H1 (cell line): ENCODE results near the gene PRXL2A. TPM values are rescaled to one million over a fixed set of nuclear protein-coding genes. Genes with fewer than 3 reads are reported as not detected.

Experiments
- CTCF ChIA-PET: fragments of 300-600 bp; sonication (Branson Sonifier 250); formaldehyde crosslinking; loops from one replicate; lab custom pipeline; 2021; ENCODE audit not compliant: partially characterized antibody; lab: Charles Lee
- POLR2A ChIA-PET: fragments of 300-600 bp; sonication (Branson Sonifier 250); formaldehyde crosslinking; loops from one replicate; lab custom pipeline; 2021; ENCODE audit warnings: inconsistent platforms; ENCODE audit not compliant: partially characterized antibody; lab: Charles Lee
- DNase-seq, 2 experiments: peaks; one replicate each; pipeline versions ENCODE4 v3.0.0 to v3.0.0-alpha.2; 2010 to 2022; ENCODE audit warnings: low spot score in 2 of 2, low read depth in 1 of 2, mixed read lengths in 1 of 2
- FAIRE-seq: peaks from 2 replicates; lab custom pipeline; 2011; peaks lifted over from hg19 to GRCh38; lab: Jason Lieb, UNC
- H2AFZ ChIP-seq: 2 replicates; pipeline ENCODE4 v1.8.1; 2012; ENCODE audit warnings: low read length, inconsistent platforms
- H2AK5ac ChIP-seq: 2 replicates; pipeline ENCODE4 v1.6.1; 2013; ENCODE audit warnings: low read depth, low read length
- H2BK120ac ChIP-seq: replicated peaks from 2 replicates; pipeline ENCODE3; 2013; ENCODE audit warnings: low read depth, low read length, inconsistent platforms
- H2BK12ac ChIP-seq: 2 replicates; pipeline ENCODE4 v1.6.1; 2013; ENCODE audit warnings: low read depth, low read length
- H2BK15ac ChIP-seq: 2 replicates; pipeline ENCODE4 v1.6.1; 2013; ENCODE audit warnings: low read length
- H2BK20ac ChIP-seq: 2 replicates; pipeline ENCODE4 v1.6.1; 2013; ENCODE audit warnings: low read length
- H2BK5ac ChIP-seq: 2 replicates; pipeline ENCODE4 v1.6.1; 2013; ENCODE audit warnings: low read depth, low read length
- H3K14ac ChIP-seq: 2 replicates; pipeline ENCODE4 v1.6.1; 2013; ENCODE audit warnings: inconsistent platforms; ENCODE audit not compliant: insufficient read length
- H3K18ac ChIP-seq: 2 replicates; pipeline ENCODE4 v1.6.1; 2013; ENCODE audit warnings: low read length; ENCODE audit errors: extremely low read depth
- H3K23ac ChIP-seq: 2 replicates; pipeline ENCODE4 v1.6.1; 2013; ENCODE audit warnings: inconsistent platforms; ENCODE audit not compliant: insufficient read length
- H3K23me2 ChIP-seq: 2 replicates; pipeline ENCODE4 v1.6.1; 2013; ENCODE audit warnings: low read depth, low read length
- H3K27ac ChIP-seq: 2 replicates; pipeline ENCODE4 v1.6.1; 2011; ENCODE audit warnings: low read depth, low read length, inconsistent platforms
- H3K27me3 ChIP-seq, 4 experiments: replicated peaks in 1 of 4; 1 replicate in 1 of 4; 2 replicates in 3 of 4; pipeline versions ENCODE4 v1.6.1 to v1.8.1; 2011 to 2013; ENCODE audit warnings: low read length in 3 of 4, mild to moderate bottlenecking in 3 of 4, inconsistent platforms in 2 of 4, mixed read lengths in 2 of 4, moderate library complexity in 1 of 4; ENCODE audit not compliant: control insufficient read depth in 3 of 4, insufficient read depth in 3 of 4; ENCODE audit errors: extremely low read depth in 1 of 4
- H3K36me3 ChIP-seq, 4 experiments: 2 replicates each; pipeline versions ENCODE4 v1.6.1 to v1.8.1; 2011 to 2013; ENCODE audit warnings: mild to moderate bottlenecking in 4 of 4, low read length in 3 of 4, moderate library complexity in 2 of 4, control low read depth in 1 of 4, inconsistent platforms in 1 of 4; ENCODE audit not compliant: insufficient read depth in 4 of 4, control insufficient read depth in 2 of 4
- H3K4ac ChIP-seq: replicated peaks from 2 replicates; pipeline ENCODE3; 2013; ENCODE audit warnings: low read length, low read depth, mixed read lengths, inconsistent platforms; ENCODE audit not compliant: insufficient read length
- H3K4me1 ChIP-seq, 4 experiments: replicated peaks in 1 of 4; 1 replicate in 1 of 4; 2 replicates in 3 of 4; pipeline versions ENCODE4 v1.6.1 to v1.8.1; 2011 to 2013; ENCODE audit warnings: low read length in 3 of 4, inconsistent platforms in 2 of 4, mixed read lengths in 1 of 4; ENCODE audit not compliant: insufficient read depth in 4 of 4, control insufficient read depth in 3 of 4
- H3K4me2 ChIP-seq, 2 experiments: 2 replicates each; pipeline versions ENCODE4 v1.6.1 to v1.8.1; 2011 to 2013; ENCODE audit warnings: low read depth in 2 of 2, low read length in 2 of 2, control low read depth in 1 of 2, inconsistent platforms in 1 of 2, mild to moderate bottlenecking in 1 of 2; ENCODE audit not compliant: insufficient read depth in 1 of 2
- H3K4me3 ChIP-seq, 4 experiments: fragments of 200-600, 300-600 bp in 1 of 4; sonication (generic), shearing (Covaris generic), sonication (Bioruptor Twin) in 1 of 4; 2 replicates each; pipeline versions ENCODE4 v1.5.1 to v1.8.1; 2011 to 2016; ENCODE audit warnings: low read length in 4 of 4, low read depth in 3 of 4, control low read depth in 2 of 4, inconsistent platforms in 2 of 4, mild to moderate bottlenecking in 2 of 4, mixed read lengths in 1 of 4, moderate library complexity in 1 of 4; ENCODE audit not compliant: insufficient read depth in 2 of 4; ENCODE audit errors: extremely low read depth in 1 of 4
- H3K56ac ChIP-seq: replicated peaks from 2 replicates; pipeline ENCODE3; 2013; ENCODE audit warnings: low read depth, mild to moderate bottlenecking, mixed read lengths, low read length, inconsistent platforms; ENCODE audit not compliant: insufficient read length
- H3K79me1 ChIP-seq: 2 replicates; pipeline ENCODE4 v1.6.1; 2013; ENCODE audit warnings: low read depth, low read length, control low read depth
- H3K79me2 ChIP-seq, 2 experiments: 2 replicates each; pipeline versions ENCODE4 v1.6.1 to v1.8.1; 2012 to 2013; ENCODE audit warnings: low read length in 2 of 2, mild to moderate bottlenecking in 2 of 2, inconsistent platforms in 1 of 2; ENCODE audit not compliant: insufficient read depth in 2 of 2, control insufficient read depth in 1 of 2
- H3K9ac ChIP-seq, 4 experiments: replicated peaks in 1 of 4; 1 replicate in 1 of 4; 2 replicates in 3 of 4; pipeline versions ENCODE4 v1.6.1 to v1.8.1; 2011 to 2013; ENCODE audit warnings: low read depth in 3 of 4, low read length in 3 of 4, control low read depth in 2 of 4, mild to moderate bottlenecking in 2 of 4, moderate library complexity in 2 of 4, inconsistent platforms in 1 of 4; ENCODE audit errors: extremely low read depth in 1 of 4
- H3K9me3 ChIP-seq, 2 experiments: 2 replicates each; pipeline versions ENCODE4 v1.6.1 to v1.8.1; 2012 to 2013; ENCODE audit warnings: mild to moderate bottlenecking in 2 of 2, moderate library complexity in 2 of 2, control low read depth in 1 of 2, inconsistent platforms in 1 of 2, low read depth in 1 of 2, low read length in 1 of 2, mixed read lengths in 1 of 2; ENCODE audit not compliant: insufficient read depth in 2 of 2
- H4K20me1 ChIP-seq, 2 experiments: replicated peaks in 1 of 2; 2 replicates each; pipeline versions ENCODE3 to v1.8.1; 2011 to 2013; ENCODE audit warnings: inconsistent platforms in 2 of 2, low read length in 2 of 2, mild to moderate bottlenecking in 1 of 2; ENCODE audit not compliant: insufficient read depth in 2 of 2, control insufficient read depth in 1 of 2
- H4K5ac ChIP-seq: 2 replicates; pipeline ENCODE4 v1.6.1; 2013; ENCODE audit warnings: low read length, low read depth, mixed read lengths, inconsistent platforms; ENCODE audit not compliant: insufficient read length
- H4K8ac ChIP-seq: 2 replicates; pipeline ENCODE4 v1.8.0; 2013; ENCODE audit warnings: mild to moderate bottlenecking, moderate library complexity, low read length, inconsistent platforms; ENCODE audit not compliant: insufficient read depth; ENCODE audit errors: extremely low read depth
- H4K91ac ChIP-seq: replicated peaks from 2 replicates; pipeline ENCODE3; 2013; ENCODE audit warnings: low read length, mixed read lengths, inconsistent platforms; ENCODE audit not compliant: insufficient read length
- CBX5 ChIP-seq: fragments of 300-800, 300-1000 bp; sonication (generic); IDR thresholded peaks from 2 replicates; pipeline ENCODE4 v1.7.1; 2016; ENCODE audit warnings: antibody characterized with exemption, low read length, low read depth
- EZH2 ChIP-seq: fragments of 200-600 bp; sonication (generic); IDR thresholded peaks from 2 replicates; pipeline ENCODE4 v1.7.1; 2012; ENCODE audit warnings: low read depth, mild to moderate bottlenecking, moderate library complexity, low read length, inconsistent platforms; ENCODE audit not compliant: severe bottlenecking
- JUND ChIP-seq: IDR thresholded peaks from 2 replicates; pipeline ENCODE4 v1.6.1; 2011; ENCODE audit warnings: mild to moderate bottlenecking, improper control_type of control experiment, low read length
- NRF1 ChIP-seq: IDR thresholded peaks from 2 replicates; pipeline ENCODE4 v1.6.1; 2011; ENCODE audit warnings: mild to moderate bottlenecking, low read depth, low read length, improper control_type of control experiment
- PHF8 ChIP-seq: fragments of 200-600 bp; sonication (generic); conservative IDR thresholded peaks from 2 replicates; pipeline ENCODE4 v1.7.1; 2012; ENCODE audit warnings: low read depth, mild to moderate bottlenecking, inconsistent platforms, low read length, moderate library complexity
- RBBP5 ChIP-seq: IDR thresholded peaks from 2 replicates; pipeline ENCODE4 v1.7.1; 2012; ENCODE audit warnings: low read depth, mild to moderate bottlenecking, inconsistent platforms, low read length, moderate library complexity, borderline replicate concordance
- RNF2 ChIP-seq: fragments of 200-900, 300-1000 bp; sonication (generic); IDR thresholded peaks from 2 replicates; pipeline ENCODE4 v1.7.1; 2016; ENCODE audit warnings: borderline replicate concordance, low read depth, mild to moderate bottlenecking, antibody characterized with exemption, low read length; ENCODE audit not compliant: poor library complexity, severe bottlenecking; ENCODE audit errors: missing control alignments
- SIN3A ChIP-seq, 2 experiments: IDR thresholded peaks in 1 of 2; conservative IDR thresholded peaks in 1 of 2; 2 replicates each; pipeline ENCODE4 v1.6.1; 2011 to 2012; ENCODE audit warnings: low read length in 2 of 2, improper control_type of control experiment in 1 of 2, low read depth in 1 of 2, mild to moderate bottlenecking in 1 of 2
- WGBS, 2 experiments: shearing (Covaris generic) in 1 of 2; methylation state at CpG; one replicate each; pipeline versions ENCODE4 v1.1.6 to v1.1.7; 2013 to 2015; ENCODE audit warnings: low lambda C conversion rate in 2 of 2, mixed read lengths in 2 of 2, inconsistent platforms in 1 of 2, low coverage in 1 of 2, missing lambda C conversion rate in 1 of 2; ENCODE audit not compliant: insufficient replicate concordance in 2 of 2, insufficient coverage in 1 of 2, insufficient read length in 1 of 2; ENCODE audit errors: extremely low coverage in 1 of 2, missing lambda C conversion rate in 1 of 2; 5-methylcytosine and 5-hydroxymethylcytosine counted together
- polyA plus RNA-seq, 7 experiments: library from polyadenylated mRNA; depleted of rRNA in 3 of 7; stranded (reverse) in 5 of 7; unstranded in 2 of 7; fragments of >200 nt in 5 of 7; fragments of 200-250 nt in 2 of 7; gene quantifications; 1 replicate in 5 of 7; 2 replicates in 1 of 7; 4 replicates in 1 of 7; pipeline versions ENCODE4 v1.2.1 to v1.2.3, GENCODE V29; 2011 to 2013; ENCODE audit warnings: missing spikeins in 2 of 7, mixed read lengths in 2 of 7
- total RNA-seq: library from RNA; stranded (reverse); fragmentation: NEBNext Ultra II Directional; extraction: Animal tissue kit (Norgen Biotek cat#: 25700); gene quantifications from 2 replicates; pipeline ENCODE4 v1.2.1, GENCODE V29; 2021
- TF ChIP-seq, protein P1 (sequence below): IDR thresholded peaks from 2 replicates; pipeline ENCODE4 v1.6.1; 2012; ENCODE audit warnings: low read length, inconsistent platforms
- TF ChIP-seq, protein P2 (sequence below): IDR thresholded peaks from 2 replicates; pipeline ENCODE4 v1.6.1; 2011; ENCODE audit warnings: low read depth, mild to moderate bottlenecking, low read length; ENCODE audit not compliant: insufficient read depth

Gene PRXL2A
- total and polyA plus RNA-seq, 2 of the 8 experiments (the other 6 are each of a cell fraction or from before 2014, with no cell fraction given): 13.4 to 58.3 TPM

DNA sequence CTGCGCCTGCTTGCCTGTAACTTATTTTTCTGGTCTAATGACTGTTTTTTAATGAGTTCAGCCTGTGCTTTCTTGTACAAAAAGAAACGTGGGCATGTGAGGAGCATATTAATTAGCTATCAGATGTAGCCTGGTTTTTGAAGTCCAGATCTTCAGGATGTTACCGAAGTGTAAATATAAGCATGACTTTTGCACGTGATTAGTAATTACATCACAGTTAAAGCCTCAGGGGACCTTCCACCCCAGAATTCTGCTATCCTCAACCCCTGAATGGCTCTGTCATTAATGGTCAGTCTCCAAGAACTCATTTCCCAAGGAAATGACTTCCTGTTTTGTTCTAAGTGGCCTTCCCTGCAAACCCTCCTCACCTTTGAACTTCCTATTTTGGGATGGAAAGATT is 2.1 kb upstream of the PRXL2A start:
- peaks cover 0 to 10% (median 6%) of the 10 kb centered on the region in 4 experiments; a peak in 3 of 7 replicates for H3K27me3 ChIP-seq
- no peak for FAIRE-seq
- no peak overlapping the region for H2AFZ ChIP-seq
- no peaks in the 10 kb centered on the region; a peak in 2 of 8 replicates for H3K36me3 ChIP-seq
- H3K4me1 ChIP-seq: peaks cover 0 to 5% (median 0%) of the 10 kb centered on the region in 4 experiments; a peak in 4 of 7 replicates
- no peak overlapping the region for H4K5ac ChIP-seq
- H4K91ac ChIP-seq: no peak overlapping the region
- H2BK15ac ChIP-seq: no peak overlapping the region
- H3K56ac ChIP-seq: no peak overlapping the region
- H3K23me2 ChIP-seq: peaks cover 9% of the 10 kb centered on the region; the same call in 1 of the 2 replicates
- H3K4me3 ChIP-seq: no peak overlapping the region
- H4K8ac ChIP-seq: no peak overlapping the region
- H3K9ac ChIP-seq: no peak overlapping the region
- no peak overlapping the region for H2BK12ac ChIP-seq
- H2BK20ac ChIP-seq: no peak overlapping the region
- POLR2A ChIA-PET: no interaction called here
- no peak overlapping the region for H3K14ac ChIP-seq
- H2AK5ac ChIP-seq: no peak overlapping the region
- H2BK5ac ChIP-seq: no peak overlapping the region
- WGBS, 2 experiments: 92% methylated on average over 4 of the region's 4 CpGs; no CpG with 5 or more reads in 1 of the 2 experiments
- no peaks in the 10 kb centered on the region for H3K79me1 ChIP-seq
- H3K4me2 ChIP-seq: no peak overlapping the region
- H3K23ac ChIP-seq: no peak overlapping the region
- H4K20me1 ChIP-seq: peaks cover 2 to 6% of the 10 kb centered on the region in 2 experiments
- H3K18ac ChIP-seq: no peak overlapping the region
- H3K79me2 ChIP-seq: peaks cover 0 to 7% of the 10 kb centered on the region in 2 experiments; a peak in 1 of 4 replicates
- H3K9me3 ChIP-seq: no peaks in the 10 kb centered on the region
- no peak for DNase-seq
- no peak overlapping the region for H3K27ac ChIP-seq
- no peak overlapping the region for H3K4ac ChIP-seq
- no peak overlapping the region for H2BK120ac ChIP-seq
- CTCF ChIA-PET: interaction anchor here (0.9 to 3.8 kb wide), 9 partner anchors 13 to 450 kb away, joined by 3 to 21 read pairs (median 4); no protein-coding TSS in a partner anchor
- TF ChIP-seq, protein P1, sequence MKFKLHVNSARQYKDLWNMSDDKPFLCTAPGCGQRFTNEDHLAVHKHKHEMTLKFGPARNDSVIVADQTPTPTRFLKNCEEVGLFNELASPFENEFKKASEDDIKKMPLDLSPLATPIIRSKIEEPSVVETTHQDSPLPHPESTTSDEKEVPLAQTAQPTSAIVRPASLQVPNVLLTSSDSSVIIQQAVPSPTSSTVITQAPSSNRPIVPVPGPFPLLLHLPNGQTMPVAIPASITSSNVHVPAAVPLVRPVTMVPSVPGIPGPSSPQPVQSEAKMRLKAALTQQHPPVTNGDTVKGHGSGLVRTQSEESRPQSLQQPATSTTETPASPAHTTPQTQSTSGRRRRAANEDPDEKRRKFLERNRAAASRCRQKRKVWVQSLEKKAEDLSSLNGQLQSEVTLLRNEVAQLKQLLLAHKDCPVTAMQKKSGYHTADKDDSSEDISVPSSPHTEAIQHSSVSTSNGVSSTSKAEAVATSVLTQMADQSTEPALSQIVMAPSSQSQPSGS: no peak
- TF ChIP-seq SIN3A (conservative IDR thresholded peaks at IDR 0.05 in 1 of 2, IDR thresholded peaks at IDR 0.05 in 1 of 2; ENCODE audit: low read depth in 1 of 2, low read length in 2 of 2) (no peak), PHF8 (no peak), CBX5 (no peak), EZH2 (no peak), NRF1 (no peak), JUND (no peak), RBBP5 (no peak), RNF2 (no peak)
- TF ChIP-seq, protein P2, sequence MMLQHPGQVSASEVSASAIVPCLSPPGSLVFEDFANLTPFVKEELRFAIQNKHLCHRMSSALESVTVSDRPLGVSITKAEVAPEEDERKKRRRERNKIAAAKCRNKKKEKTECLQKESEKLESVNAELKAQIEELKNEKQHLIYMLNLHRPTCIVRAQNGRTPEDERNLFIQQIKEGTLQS: no peak
